GM15510 (cell line): ENCODE results near the gene CEMIP.

Experiments
- POLR2A ChIP-seq: IDR thresholded peaks from 3 replicates; pipeline ENCODE4 v1.6.1; 2011; ENCODE audit warnings: borderline replicate concordance; ENCODE audit not compliant: insufficient read length; ENCODE audit errors: extremely low read depth

The CEMIP gene

GRCh38 chr15:80891006-80891405 lies 111.8 kb downstream of the CEMIP start:
- TF ChIP-seq POLR2A: no peak

- no peak for TF ChIP-seq POLR2A
Observed at GRCh38 chr15:80892414-80892813, 113.2 kb downstream of the CEMIP start.

- no peak for TF ChIP-seq POLR2A
Observed at GRCh38 chr15:80893777-80894176, 114.6 kb downstream of the CEMIP start.

DNA sequence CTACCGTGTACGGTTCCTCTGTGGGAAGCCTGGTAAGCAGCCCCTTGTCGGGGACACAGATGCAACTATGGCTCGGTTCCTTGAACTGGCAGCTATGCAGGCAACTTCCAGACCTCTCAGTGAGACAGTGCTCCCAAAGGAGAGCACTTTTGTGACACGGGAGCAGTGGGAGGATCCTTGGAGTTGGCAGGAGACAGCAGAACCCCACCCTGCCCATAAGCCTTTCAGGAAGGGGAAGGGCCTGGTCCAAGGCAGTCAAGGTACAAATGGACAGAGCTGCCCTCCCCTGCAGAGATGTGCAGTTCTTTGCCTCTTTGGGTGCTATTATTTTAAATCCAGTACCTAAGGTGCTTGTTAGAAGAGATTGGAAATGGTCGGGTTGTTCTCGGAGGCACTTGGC lies 115.9 kb downstream of the CEMIP start:
- no peak for TF ChIP-seq POLR2A

GRCh38 chr15:80895965-80896364 lies 116.8 kb downstream of the CEMIP start:
- no peak for TF ChIP-seq POLR2A

DNA sequence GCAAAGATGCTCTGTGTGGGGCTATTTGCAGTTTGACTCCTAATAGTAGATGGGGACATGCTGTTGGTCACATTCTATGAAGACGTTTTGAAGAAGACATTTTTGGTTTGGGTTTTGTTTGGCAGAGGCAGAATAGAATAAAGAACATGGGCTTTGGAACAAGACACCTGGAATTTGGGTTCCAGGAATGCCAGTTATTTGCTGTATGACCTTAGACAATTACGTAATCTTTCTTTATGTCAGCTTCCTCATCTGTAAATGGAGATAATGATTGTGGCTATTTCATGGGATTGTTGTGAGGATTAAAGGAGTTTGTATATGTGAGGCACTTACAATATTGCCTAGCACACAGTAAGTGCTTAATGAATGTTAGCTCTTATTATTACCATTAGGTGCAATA lies 118.9 kb downstream of the CEMIP start:
- TF ChIP-seq POLR2A: no peak

- no peak for TF ChIP-seq POLR2A
Observed at GRCh38 chr15:80902298-80902801, 123.2 kb downstream of the CEMIP start.

- TF ChIP-seq POLR2A: no peak
Observed at GRCh38 chr15:80904998-80905397, 125.8 kb downstream of the CEMIP start.

DNA sequence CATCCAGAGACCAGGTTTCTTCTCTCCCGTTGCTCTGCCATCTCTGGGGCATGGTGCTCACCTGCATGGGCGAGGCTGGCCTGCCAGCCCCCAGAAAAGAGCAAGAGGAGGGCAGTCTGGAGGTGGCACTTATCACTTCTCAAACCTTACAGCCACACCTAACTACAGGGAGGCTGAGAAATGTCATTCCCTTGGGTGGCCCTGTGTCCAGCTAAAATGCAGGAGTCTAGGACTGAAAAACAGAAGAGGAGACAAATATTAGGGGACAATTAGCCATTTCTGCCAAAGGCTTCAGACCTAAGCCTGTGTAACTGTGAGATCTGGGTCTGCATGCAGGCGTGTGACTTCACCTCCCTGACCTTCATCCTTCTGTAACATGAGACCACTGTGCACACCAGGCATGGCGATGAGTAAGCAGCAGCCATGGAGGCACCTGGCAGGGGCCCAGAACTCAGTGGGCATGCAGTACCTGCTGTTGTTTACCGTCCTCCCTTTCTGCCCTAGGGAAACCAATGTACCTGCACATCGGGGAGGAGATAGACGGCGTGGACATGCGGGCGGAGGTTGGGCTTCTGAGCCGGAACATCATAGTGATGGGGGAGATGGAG lies 127.1 kb downstream of the CEMIP start:
- no peak for TF ChIP-seq POLR2A

DNA sequence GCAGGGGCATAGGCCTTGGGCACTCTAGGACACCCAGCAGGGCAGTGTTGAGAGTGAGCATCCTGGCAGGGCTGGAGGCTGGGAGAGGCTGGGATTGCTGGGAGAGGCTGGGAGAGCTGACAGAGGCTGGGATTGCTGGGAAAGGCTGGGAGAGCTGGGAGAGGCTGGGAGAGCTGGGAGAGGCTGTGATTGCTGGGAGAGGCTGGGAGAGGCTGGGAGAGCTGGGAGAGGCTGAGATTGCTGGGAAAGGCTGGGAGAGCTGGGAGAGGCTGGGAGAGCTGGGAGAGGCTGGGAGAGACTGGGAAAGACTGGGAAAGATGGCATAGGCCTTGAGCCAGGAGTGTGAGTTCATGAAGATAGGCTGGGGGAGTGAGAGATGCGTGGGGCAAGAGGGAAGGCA lies 132.7 kb downstream of the CEMIP start:
- TF ChIP-seq POLR2A: no peak

DNA sequence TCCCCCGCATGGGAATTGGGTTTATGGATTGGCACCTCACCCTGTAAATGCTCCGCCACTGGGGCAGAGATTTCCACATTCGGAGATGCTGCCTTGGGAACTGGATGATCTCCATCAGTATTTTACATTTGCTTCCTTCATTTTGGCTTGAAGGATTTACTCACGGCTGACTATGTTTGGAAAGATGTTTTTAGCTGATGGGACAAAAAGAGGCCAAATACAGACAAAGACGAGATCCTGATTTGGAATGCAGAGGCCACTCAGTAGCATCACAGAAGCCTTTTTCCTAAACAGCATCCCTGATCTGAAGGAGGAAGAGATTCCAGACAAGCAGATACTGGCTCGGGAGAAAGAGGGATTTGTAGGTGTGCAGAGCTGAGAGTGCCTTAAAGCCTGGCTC lies 133.5 kb downstream of the CEMIP start:
- TF ChIP-seq POLR2A: no peak

DNA sequence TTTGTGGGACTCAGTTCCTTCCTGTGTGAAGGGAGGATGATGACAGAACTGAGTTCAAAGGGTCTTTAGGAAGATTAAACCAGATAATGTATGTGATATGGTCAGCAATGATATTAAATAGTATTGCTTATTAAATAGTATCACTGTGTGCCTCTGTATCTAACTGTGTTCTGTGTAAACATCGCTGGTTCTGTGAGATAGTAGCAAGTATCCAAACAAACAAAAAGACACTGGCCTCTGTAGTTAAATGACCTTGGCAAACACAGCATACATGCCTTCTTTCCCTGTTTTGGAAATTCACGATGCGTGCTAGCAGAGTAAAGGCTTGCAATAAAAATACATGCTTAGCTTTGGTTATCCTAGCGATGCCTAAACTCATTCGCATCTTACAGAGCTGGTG lies 134.4 kb downstream of the CEMIP start:
- TF ChIP-seq POLR2A: no peak

- TF ChIP-seq POLR2A: no peak
Observed at GRCh38 chr15:80915472-80915871, 136.3 kb downstream of the CEMIP start.

- no peak for TF ChIP-seq POLR2A
Observed at GRCh38 chr15:80916056-80916455, 136.9 kb downstream of the CEMIP start.

DNA sequence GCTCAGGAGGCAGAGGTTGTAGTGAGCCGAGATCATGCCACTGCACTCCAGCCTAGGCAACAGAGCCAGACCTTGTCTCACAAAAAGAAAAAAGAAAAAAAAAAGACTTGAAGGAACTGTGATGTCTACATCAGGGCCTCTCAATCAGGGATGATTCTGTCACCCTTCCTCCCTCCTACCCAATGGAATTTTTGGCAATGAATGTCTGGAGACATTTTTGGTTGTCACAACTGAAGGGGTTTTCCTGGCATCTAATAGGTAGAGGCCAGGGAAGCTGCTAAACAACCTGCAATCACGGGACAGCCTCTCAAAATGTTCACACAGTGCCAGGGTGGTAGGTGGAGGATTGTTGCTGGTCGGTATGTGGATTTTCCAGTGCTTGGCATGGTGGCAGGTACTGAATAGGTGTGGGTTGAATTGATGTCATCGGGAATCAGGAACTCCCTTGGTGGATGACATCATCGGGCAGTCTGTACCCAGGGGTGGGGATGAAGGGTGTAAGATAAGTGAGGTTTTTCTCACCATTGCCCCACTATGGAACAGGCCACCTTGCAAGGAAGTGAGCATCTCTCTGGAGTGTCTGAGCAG lies 139.1 kb downstream of the CEMIP start:
- TF ChIP-seq POLR2A: no peak

DNA sequence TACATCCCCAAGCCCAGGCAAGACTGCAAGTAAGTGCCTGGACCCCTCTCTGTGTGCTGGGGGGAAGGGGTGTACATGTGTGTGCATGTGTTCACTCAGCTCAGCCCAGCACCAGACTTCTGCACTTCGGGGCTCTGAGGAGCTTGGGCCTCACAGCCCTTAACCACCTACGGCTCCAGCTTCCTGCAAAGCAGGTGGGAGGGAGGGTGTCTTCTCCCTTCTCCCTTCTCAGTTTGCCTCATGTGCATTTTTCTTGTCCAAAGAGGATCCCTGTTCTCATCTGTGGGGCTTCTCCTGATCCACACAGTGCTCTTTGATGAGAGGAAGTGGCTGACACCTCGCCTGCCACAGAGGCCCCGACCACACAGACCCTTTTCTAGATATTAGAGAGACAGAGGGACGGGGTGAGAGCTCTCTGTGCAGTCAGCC lies 141.1 kb downstream of the CEMIP start:
- TF ChIP-seq POLR2A: no peak

DNA sequence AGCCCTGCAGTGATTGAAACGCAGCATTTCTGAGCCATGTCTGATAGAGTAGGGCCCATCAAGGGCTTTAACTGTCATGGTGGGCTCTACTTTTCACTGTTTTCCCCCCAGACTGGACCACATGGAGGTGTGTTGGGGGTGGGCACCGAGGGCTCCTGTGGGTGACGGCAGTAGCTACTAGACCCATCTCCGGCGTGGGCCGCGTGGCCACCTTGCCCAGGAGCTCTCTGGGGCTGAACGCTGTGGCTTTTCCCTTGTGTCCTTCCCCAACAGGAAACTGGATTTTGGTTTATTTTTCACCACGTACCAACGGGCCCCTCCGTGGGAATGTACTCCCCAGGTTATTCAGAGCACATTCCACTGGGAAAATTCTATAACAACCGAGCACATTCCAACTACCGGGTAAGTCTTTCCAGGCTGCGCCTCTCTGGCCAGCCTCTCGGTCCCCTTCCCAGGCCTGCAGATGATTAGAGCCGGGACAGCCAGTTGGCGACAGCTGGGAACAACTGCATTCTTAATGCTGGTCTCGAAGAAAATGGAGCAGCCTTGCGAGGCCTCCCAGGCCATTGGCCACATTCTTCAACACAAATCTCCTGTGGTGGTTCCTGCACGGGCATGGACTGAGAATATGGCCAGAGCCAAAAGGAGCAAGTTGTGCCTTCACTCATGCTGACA lies 142.7 kb downstream of the CEMIP start:
- TF ChIP-seq POLR2A: no peak

- TF ChIP-seq POLR2A: no peak
Observed at GRCh38 chr15:80923668-80924067, 144.5 kb downstream of the CEMIP start.
